H1 (cell line): ENCODE results near the gene DMBT1.

Experiments used
- BRCA1 ChIP-seq: IDR thresholded peaks from 2 replicates; pipeline ENCODE4 v1.6.1; 2012; ENCODE audit warnings: low read depth, low read length, improper control_type of control experiment
- CEBPB ChIP-seq: IDR thresholded peaks from 2 replicates; pipeline ENCODE4 v1.6.1; 2012; ENCODE audit warnings: low read depth, low read length
- CHD2 ChIP-seq: IDR thresholded peaks from 2 replicates; pipeline ENCODE4 v1.6.1; 2012; ENCODE audit warnings: low read length, improper control_type of control experiment
- POLR2A ChIP-seq, 2 experiments: IDR thresholded peaks; 1 replicate in 1 of 2; 2 replicates in 1 of 2; pipeline ENCODE4 v1.6.1; 2011; ENCODE audit warnings: low read depth in 2 of 2, low read length in 2 of 2, mild to moderate bottlenecking in 2 of 2; ENCODE audit errors: control extremely low read depth in 1 of 2
- RFX5 ChIP-seq: IDR thresholded peaks from 2 replicates; pipeline ENCODE4 v1.6.1; 2011; ENCODE audit warnings: low read depth, low read length, improper control_type of control experiment, borderline replicate concordance
- TBP ChIP-seq: IDR thresholded peaks from 2 replicates; pipeline ENCODE4 v1.6.1; 2011; ENCODE audit warnings: low read depth, low read length, improper control_type of control experiment
- TF ChIP-seq, protein P1 (sequence below), 3 experiments: IDR thresholded peaks; 1 replicate in 2 of 3; 2 replicates in 1 of 3; pipeline versions ENCODE4 v1.5.1 to v1.6.1; 2011; ENCODE audit warnings: low read length in 3 of 3, mild to moderate bottlenecking in 3 of 3, inconsistent platforms in 2 of 3, low read depth in 1 of 3, moderate library complexity in 1 of 3; ENCODE audit not compliant: insufficient read depth in 1 of 3; ENCODE audit errors: control extremely low read depth in 1 of 3

DNA sequence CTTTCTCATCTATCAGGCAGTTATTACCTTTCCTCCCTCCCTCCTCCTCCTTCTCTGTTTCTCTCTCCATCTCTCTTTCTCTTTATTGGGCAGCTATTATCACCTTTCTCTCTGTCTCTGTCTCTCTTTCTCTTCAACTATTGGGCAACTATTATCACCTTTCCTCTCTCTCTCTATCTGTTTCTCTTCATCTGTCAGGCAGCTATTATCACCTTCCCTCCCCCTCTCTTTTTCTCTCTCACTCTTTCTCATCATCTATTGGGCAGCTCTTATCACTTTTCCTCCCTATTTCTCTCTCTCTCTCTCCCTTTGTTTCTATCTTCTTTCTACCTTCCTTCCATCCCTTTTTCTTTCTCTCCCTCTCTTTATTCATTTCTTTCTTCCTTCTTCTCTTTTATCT is 1.2 kb downstream of the DMBT1 start:
- TF ChIP-seq, protein P1, sequence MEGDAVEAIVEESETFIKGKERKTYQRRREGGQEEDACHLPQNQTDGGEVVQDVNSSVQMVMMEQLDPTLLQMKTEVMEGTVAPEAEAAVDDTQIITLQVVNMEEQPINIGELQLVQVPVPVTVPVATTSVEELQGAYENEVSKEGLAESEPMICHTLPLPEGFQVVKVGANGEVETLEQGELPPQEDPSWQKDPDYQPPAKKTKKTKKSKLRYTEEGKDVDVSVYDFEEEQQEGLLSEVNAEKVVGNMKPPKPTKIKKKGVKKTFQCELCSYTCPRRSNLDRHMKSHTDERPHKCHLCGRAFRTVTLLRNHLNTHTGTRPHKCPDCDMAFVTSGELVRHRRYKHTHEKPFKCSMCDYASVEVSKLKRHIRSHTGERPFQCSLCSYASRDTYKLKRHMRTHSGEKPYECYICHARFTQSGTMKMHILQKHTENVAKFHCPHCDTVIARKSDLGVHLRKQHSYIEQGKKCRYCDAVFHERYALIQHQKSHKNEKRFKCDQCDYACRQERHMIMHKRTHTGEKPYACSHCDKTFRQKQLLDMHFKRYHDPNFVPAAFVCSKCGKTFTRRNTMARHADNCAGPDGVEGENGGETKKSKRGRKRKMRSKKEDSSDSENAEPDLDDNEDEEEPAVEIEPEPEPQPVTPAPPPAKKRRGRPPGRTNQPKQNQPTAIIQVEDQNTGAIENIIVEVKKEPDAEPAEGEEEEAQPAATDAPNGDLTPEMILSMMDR (IDR thresholded peaks at IDR 0.05; ENCODE audit: control extremely low read depth in 1 of 3, insufficient read depth in 1 of 3, low read depth in 1 of 3, low read length in 3 of 3): no peak
- no peak for TF ChIP-seq CEBPB
- TF ChIP-seq RFX5: no peak
- TF ChIP-seq POLR2A (IDR thresholded peaks at IDR 0.05; ENCODE audit: control extremely low read depth in 1 of 2, low read depth in 2 of 2, low read length in 2 of 2): no peak
- no peak for TF ChIP-seq CHD2
- TF ChIP-seq BRCA1: no peak
- no peak for TF ChIP-seq TBP
